Lung (tissue), 12 donors: ENCODE data around the gene TMEM147. TPM values are rescaled to one million over a fixed set of nuclear protein-coding genes. Genes with fewer than 3 reads are reported as not detected.

Experiments
- ATAC-seq: fragments of 200-7000 bp; cut with Tn5 transposase; one replicate; pipeline ENCODE4 v1.9.1; 2020; ENCODE audit warnings: moderate number of reproducible peaks; ENCODE audit not compliant: insufficient read depth, low FRiP score
- DNase-seq, 3 donors: peaks; one replicate each; pipeline ENCODE4 v3.0.0-alpha.2; 2013 to 2017
- H3K27ac ChIP-seq, 2 donors: one replicate each; pipeline ENCODE4 v1.5.1; 2013; ENCODE audit warnings: mild to moderate bottlenecking in 2 of 2, moderate library complexity in 2 of 2, control low read depth in 1 of 2, inconsistent platforms in 1 of 2, low read depth in 1 of 2, low read length in 1 of 2
- H3K27me3 ChIP-seq, 3 donors: one replicate each; pipeline ENCODE4 v1.5.1; 2013; ENCODE audit warnings: low read length in 2 of 3; ENCODE audit not compliant: control insufficient read depth in 3 of 3, insufficient read depth in 3 of 3
- H3K36me3 ChIP-seq, 4 donors: one replicate each; pipeline ENCODE4 v1.5.1; 2013; ENCODE audit warnings: low read length in 4 of 4, mild to moderate bottlenecking in 1 of 4, moderate library complexity in 1 of 4; ENCODE audit not compliant: control insufficient read depth in 4 of 4, insufficient read depth in 4 of 4
- H3K4me1 ChIP-seq, 5 donors: one replicate each; pipeline ENCODE4 v1.5.1; 2013; ENCODE audit warnings: low read length in 5 of 5, mild to moderate bottlenecking in 2 of 5, moderate library complexity in 1 of 5; ENCODE audit not compliant: control insufficient read depth in 5 of 5, insufficient read depth in 5 of 5
- H3K4me3 ChIP-seq: one replicate; pipeline ENCODE4 v1.5.1; 2013; ENCODE audit warnings: mild to moderate bottlenecking, control low read depth, moderate library complexity
- H3K9ac ChIP-seq, 2 donors: one replicate each; pipeline ENCODE4 v1.5.1; 2013; ENCODE audit warnings: low read length in 2 of 2, control low read depth in 1 of 2; ENCODE audit not compliant: insufficient read depth in 1 of 2
- H3K9me3 ChIP-seq, 4 donors: one replicate each; pipeline ENCODE4 v1.5.1; 2013; ENCODE audit warnings: low read length in 3 of 4, mild to moderate bottlenecking in 1 of 4, moderate library complexity in 1 of 4; ENCODE audit not compliant: control insufficient read depth in 4 of 4, insufficient read depth in 3 of 4
- WGBS, 2 donors: extraction: QIAGEN DNeasy Blood & Tissue Kit; methylation state at CpG; one replicate each; pipeline ENCODE4 v1.1.7; 2013; 5-methylcytosine and 5-hydroxymethylcytosine counted together
- polyA plus RNA-seq, 2 donors: library from polyadenylated mRNA; stranded (reverse); fragments of 200-250 nt; gene quantifications; one replicate each; pipeline ENCODE4 v1.2.1, GENCODE V29; 2013
- total RNA-seq, 2 donors: library from RNA; depleted of rRNA in 1 of 2; stranded (reverse); fragments of >200 nt in 1 of 2; gene quantifications; one replicate each; pipeline ENCODE4 v1.2.1, GENCODE V29; 2014 to 2021
- TF ChIP-seq, protein P1 (sequence below): IDR thresholded peaks from 2 replicates; pipeline ENCODE4 v1.5.1; 2012; ENCODE audit warnings: mild to moderate bottlenecking; ENCODE audit errors: control extremely low read depth, extremely low read depth
- donor health status: control.
- donor health status: control.
- donor health status: Bipolar disorder and iron deficiency.
- donor health status: healthy.
- donor health status: DM: yes; HTN: yes; CAD: no.

The TMEM147 gene
- total and polyA plus RNA-seq, 4 donors, result 39.0 to 167 (median 124) TPM

DNA sequence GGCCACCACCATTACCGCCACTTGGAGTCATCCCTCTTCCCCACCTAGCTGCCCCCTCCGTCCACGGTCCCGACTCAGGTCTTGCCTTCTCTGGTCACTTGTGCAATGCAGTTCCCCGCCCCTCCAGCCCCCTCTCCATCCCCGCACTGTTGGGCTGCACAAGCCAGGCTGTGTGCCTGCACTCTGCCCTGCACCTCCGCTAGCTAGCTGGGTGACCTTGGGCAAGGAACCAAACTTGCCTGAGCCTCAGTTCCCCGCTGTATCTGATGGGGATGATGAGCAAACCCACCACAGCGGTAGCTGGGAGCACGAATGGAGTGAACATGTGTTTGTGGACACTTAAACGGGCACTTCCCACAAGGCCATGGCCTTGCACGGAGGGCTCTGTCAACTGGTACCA lies 5.6 kb upstream of the TMEM147 start:
- ATAC-seq (no peak), DNase-seq (no peak)
- WGBS, 2 donors, result 93 to 94% methylated on average over 12 of the region's 12 CpGs
- H3K9ac ChIP-seq, result no peak overlapping the region
- no peaks in the 10 kb centered on the region for H3K27me3 ChIP-seq
- TF ChIP-seq, protein P1, sequence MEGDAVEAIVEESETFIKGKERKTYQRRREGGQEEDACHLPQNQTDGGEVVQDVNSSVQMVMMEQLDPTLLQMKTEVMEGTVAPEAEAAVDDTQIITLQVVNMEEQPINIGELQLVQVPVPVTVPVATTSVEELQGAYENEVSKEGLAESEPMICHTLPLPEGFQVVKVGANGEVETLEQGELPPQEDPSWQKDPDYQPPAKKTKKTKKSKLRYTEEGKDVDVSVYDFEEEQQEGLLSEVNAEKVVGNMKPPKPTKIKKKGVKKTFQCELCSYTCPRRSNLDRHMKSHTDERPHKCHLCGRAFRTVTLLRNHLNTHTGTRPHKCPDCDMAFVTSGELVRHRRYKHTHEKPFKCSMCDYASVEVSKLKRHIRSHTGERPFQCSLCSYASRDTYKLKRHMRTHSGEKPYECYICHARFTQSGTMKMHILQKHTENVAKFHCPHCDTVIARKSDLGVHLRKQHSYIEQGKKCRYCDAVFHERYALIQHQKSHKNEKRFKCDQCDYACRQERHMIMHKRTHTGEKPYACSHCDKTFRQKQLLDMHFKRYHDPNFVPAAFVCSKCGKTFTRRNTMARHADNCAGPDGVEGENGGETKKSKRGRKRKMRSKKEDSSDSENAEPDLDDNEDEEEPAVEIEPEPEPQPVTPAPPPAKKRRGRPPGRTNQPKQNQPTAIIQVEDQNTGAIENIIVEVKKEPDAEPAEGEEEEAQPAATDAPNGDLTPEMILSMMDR, result no peak
- no peaks in the 10 kb centered on the region for H3K36me3 ChIP-seq
- H3K27ac ChIP-seq, result no peak overlapping the region
- H3K4me3 ChIP-seq, result no peak overlapping the region
- H3K4me1 ChIP-seq, result peaks cover 0 to 9% (median 7%) of the 10 kb centered on the region in 5 donors
- H3K9me3 ChIP-seq, result peaks cover 0 to 1% (median 0%) of the 10 kb centered on the region in 4 donors

DNA sequence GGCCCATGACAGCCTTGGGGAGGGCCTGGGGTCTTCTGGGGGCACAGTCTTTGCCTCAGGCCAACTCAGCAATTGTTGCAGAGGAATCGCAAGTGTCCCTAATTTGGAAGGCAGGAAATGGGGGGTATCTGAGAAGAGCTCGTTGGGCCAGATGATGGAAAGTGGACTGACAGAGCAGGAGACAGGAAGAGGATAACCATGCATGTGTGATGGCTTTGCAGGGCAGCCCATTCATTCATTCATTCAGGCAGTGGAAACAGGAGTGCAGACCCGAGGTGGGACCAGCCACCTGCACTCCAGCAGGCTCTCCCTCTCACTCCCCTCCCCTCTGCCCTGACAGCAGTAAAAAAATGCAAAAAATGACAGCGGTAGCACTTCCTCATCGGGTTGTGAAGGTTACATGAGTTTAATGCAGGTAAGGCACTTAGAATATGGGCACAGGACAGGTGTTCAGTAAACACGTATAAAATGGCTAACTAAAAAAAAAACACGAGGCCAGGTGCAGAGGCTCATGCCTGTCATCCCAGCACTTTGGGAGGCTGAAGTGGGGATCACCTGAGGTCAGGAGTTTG lies 5.0 kb upstream of the TMEM147 start:
- no peak overlapping the region for H3K9ac ChIP-seq
- TF ChIP-seq, protein P1, result no peak
- DNase-seq (no peak), ATAC-seq (no peak)
- H3K9me3 ChIP-seq, result peaks cover 0 to 1% (median 0%) of the 10 kb centered on the region in 4 donors
- H3K27ac ChIP-seq, result no peak overlapping the region
- H3K4me1 ChIP-seq, result peaks cover 0 to 10% (median 7%) of the 10 kb centered on the region in 5 donors
- no peak overlapping the region for H3K4me3 ChIP-seq
- WGBS, 2 donors, result 69 to 72% methylated on average over 7 of the region's 7 CpGs
- no peaks in the 10 kb centered on the region for H3K27me3 ChIP-seq
- no peaks in the 10 kb centered on the region for H3K36me3 ChIP-seq

DNA sequence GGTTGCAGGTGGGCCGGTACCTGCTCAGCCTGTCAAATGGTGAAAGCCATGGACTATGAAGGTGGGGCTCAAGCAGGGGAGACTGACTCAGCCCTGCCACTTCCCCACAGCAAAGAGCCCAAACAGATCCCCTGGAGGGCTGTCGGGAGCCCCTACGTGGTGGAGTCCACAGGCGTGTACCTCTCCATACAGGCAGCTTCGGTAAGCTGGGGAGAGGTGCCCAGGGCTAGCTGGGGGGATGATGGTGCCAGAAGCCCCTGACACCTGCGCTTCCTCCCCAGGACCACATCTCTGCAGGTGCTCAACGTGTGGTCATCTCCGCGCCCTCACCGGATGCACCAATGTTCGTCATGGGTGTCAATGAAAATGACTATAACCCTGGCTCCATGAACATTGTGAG lies 3.2 kb upstream of the TMEM147 start:
- H3K27ac ChIP-seq, result no peak overlapping the region
- H3K9me3 ChIP-seq, result no peaks in the 10 kb centered on the region
- H3K9ac ChIP-seq, result no peak overlapping the region
- TF ChIP-seq, protein P1, result no peak
- H3K36me3 ChIP-seq, result peaks cover 0 to under 1% (median 0%) of the 10 kb centered on the region in 4 donors
- 96% methylated on average over 11 of the region's 11 CpGs for WGBS, 2 donors
- no peaks in the 10 kb centered on the region for H3K27me3 ChIP-seq
- ATAC-seq, result no peak
- DNase-seq, result no peak
- H3K4me3 ChIP-seq, result no peak overlapping the region
- H3K4me1 ChIP-seq, result peaks cover 6 to 19% (median 13%) of the 10 kb centered on the region in 5 donors
